NB4 (cell line): ENCODE measurements around the gene MCM8.

ENCODE experiments used
- DNase-seq: peaks from one replicate; pipeline ENCODE4 v3.0.0; 2010; ENCODE audit warnings: low read depth
- H3K4me3 ChIP-seq: one replicate; pipeline ENCODE4 v1.5.1; 2011; ENCODE audit warnings: mild to moderate bottlenecking, low read depth, low read length, moderate library complexity
- MAX ChIP-seq: IDR thresholded peaks from 2 replicates; pipeline ENCODE4 v1.6.1; 2011; ENCODE audit warnings: low read depth, low read length
- MYC ChIP-seq: IDR thresholded peaks from 2 replicates; pipeline ENCODE4 v1.6.1; 2011; ENCODE audit warnings: low read depth, low read length
- POLR2A ChIP-seq: IDR thresholded peaks from 2 replicates; pipeline ENCODE4 v1.6.1; 2011; ENCODE audit warnings: mild to moderate bottlenecking; ENCODE audit not compliant: insufficient read length; ENCODE audit errors: extremely low read depth
- TF ChIP-seq, protein P1 (sequence below): IDR thresholded peaks from one replicate; pipeline ENCODE4 v1.5.1; 2012; ENCODE audit warnings: low read depth, low read length

The MCM8 gene

DNA sequence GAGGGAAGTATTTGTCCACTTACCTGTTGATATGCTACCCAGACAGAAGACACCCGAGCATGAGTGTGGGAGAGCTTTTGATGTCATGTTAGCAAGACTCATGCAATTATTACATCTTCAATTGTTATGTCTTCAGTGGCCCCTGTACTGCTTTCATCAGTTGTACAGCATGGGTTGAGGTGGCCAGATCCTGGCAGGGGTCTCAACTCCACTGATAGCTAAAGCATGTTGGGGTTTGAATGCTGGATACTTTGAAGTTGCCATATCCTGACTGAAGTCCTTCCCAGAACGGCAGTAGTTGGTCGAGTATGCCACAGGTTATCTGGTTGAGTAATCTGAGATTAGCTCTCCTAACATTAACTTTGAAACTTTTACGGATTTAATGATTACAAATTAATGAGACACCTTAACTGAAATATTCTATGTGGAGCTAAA is 56.7 kb downstream of the MCM8 start:
- peak overlapping the region; percentile 91 for H3K4me3 ChIP-seq
- peak; percentile 39 for DNase-seq
- TF ChIP-seq, protein P1, sequence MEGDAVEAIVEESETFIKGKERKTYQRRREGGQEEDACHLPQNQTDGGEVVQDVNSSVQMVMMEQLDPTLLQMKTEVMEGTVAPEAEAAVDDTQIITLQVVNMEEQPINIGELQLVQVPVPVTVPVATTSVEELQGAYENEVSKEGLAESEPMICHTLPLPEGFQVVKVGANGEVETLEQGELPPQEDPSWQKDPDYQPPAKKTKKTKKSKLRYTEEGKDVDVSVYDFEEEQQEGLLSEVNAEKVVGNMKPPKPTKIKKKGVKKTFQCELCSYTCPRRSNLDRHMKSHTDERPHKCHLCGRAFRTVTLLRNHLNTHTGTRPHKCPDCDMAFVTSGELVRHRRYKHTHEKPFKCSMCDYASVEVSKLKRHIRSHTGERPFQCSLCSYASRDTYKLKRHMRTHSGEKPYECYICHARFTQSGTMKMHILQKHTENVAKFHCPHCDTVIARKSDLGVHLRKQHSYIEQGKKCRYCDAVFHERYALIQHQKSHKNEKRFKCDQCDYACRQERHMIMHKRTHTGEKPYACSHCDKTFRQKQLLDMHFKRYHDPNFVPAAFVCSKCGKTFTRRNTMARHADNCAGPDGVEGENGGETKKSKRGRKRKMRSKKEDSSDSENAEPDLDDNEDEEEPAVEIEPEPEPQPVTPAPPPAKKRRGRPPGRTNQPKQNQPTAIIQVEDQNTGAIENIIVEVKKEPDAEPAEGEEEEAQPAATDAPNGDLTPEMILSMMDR: no peak
- TF ChIP-seq MYC (no peak), POLR2A (no peak), MAX (no peak)

DNA sequence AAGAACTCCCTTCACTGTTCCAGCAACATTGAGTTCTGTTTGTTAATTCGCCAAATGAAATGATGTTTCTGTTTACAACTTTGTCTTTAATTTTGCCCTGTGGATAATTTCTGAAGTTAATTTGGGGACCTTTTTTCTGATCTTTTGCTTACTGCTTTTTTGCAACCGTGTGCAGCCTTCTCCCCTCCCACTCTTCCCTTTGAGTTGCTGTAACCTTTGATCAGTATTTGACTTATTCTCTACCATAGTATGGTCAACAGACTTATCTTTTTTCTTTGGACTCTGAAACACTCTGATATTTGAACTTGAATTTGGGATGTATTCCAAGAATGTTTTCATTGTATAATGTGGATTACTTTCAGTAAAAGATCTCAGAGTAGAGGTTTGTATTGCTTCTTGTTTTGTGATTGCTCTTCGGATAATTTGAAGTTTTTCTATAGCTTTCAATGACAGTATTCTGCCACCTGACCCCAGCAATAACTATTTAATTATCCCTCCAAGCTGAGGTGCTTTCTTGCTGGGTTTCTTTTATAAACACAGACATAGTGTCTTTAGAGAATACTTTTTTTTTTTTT is 57.2 kb downstream of the MCM8 start:
- DNase-seq: peak; percentile 21
- TF ChIP-seq MAX (no peak), POLR2A (no peak), MYC (no peak)
- TF ChIP-seq, protein P1: no peak
- peak overlapping the region; percentile 91 for H3K4me3 ChIP-seq

DNA sequence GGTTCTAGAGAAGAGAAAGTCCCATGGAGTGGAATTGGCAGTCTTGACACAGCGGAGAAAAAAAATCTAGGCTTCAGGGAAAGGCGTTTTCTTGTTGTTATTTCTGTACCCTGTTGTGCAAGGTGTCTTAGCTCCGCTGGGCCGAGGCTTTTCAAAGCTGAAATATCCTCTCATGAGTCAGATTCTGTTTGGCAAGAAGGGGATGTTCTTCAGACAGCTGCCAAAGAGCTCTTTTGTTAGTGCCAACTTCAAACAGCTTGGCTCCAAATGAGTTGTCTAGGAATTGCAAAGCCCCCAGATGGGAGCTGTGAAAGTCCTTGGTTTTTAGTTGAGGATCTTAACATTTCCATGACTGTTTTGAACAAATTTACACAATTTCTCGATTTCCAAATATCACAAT is 57.8 kb downstream of the MCM8 start:
- TF ChIP-seq POLR2A (no peak), MAX (no peak; the same call in 1 of the 2 replicates), MYC (no peak)
- TF ChIP-seq, protein P1: no peak
- DNase-seq: peak; percentile 90
- H3K4me3 ChIP-seq: peak overlapping the region; percentile 91

DNA sequence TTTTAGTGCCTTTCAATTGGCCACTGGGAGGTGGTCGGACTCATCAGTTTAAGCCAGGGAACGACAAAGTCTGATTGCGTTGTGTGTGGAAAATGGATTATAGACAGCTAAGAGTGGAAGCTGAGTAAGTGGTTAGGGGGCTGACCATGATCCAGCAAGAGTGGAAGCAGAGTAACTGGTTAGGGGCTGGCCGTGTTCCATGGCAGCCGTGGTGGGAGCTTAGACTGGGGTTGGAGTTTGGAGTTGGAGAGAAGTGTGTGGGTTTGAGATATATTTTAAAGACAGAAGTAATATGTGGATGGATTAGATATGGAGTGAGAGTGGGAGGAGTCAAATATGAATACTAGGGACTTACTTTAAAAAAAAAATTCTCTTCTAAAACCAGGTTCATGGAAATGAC is 61.7 kb downstream of the MCM8 start:
- TF ChIP-seq, protein P1: no peak
- TF ChIP-seq MYC (no peak), MAX (no peak), POLR2A (no peak)
- no peak overlapping the region for H3K4me3 ChIP-seq
- DNase-seq: no peak

- TF ChIP-seq MAX (no peak), POLR2A (no peak), MYC (no peak)
- TF ChIP-seq, protein P1: no peak
- DNase-seq: no peak
- H3K4me3 ChIP-seq: no peak overlapping the region
Observed at GRCh38 chr20:6014017-6014416, 63.6 kb downstream of the MCM8 start.

DNA sequence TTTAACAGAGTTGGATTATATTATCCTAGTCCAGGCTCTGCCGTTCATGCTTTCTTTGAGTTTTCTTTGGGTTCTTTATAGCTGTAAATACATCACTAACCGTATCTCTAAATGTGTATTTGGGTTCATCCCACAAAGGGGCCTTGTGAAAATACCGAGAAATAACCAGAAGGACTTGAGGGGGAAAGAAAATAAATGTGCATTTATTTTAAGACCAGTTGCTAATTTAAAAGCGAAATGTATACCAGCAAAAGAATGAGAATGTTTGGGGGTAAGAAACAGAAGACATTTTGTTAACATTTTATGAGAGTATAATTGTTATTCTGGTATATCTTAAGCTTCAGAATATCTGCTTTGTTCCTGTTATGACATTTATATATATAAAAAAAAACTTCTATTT is 64.5 kb downstream of the MCM8 start:
- DNase-seq: no peak
- no peak overlapping the region for H3K4me3 ChIP-seq
- TF ChIP-seq MAX (no peak), MYC (no peak), POLR2A (no peak)
- TF ChIP-seq, protein P1: no peak
